ENCODE results near the gene CDK18. TPM values are rescaled to one million over a fixed set of nuclear protein-coding genes. Genes with fewer than 3 reads are reported as not detected.
"Not testable (repeated sequence)": the region's sequence is repeated elsewhere in the genome, so short reads cannot be mapped to it uniquely, and the experiment has no call there.

The CDK18 gene
- total and polyA plus RNA-seq, 2 donors from 2014 or later, result 25.7 to 36.3 TPM

DNA sequence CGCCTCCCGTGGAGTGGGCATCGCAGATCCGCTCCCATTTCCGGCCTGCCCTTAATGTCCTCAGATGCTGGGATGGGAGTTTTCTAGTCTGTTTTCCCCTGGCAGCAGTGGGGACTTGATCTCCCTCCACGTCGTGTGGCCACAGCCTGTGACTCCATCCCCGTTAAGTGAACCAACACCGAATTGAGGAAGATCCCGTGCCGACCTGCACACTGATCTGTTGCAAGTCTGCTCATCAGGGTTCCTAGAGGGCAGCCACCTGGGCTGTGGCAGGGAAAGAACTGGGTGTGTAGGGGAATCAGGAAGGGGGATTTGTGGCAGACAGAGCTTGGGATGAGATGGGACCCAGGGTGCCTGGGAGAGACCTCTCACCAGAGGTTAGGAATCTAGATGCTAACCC, 23.3 kb upstream of the CDK18 start:
- no peaks in the 10 kb centered on the region for H3K9me3 ChIP-seq (ENCODE audit: control insufficient read depth in 2 of 3, insufficient read depth in 1 of 3, low read length in 3 of 3)
- H3K27ac ChIP-seq (ENCODE audit: low read depth in 2 of 2, low read length in 2 of 2), result no peak overlapping the region
- H3K4me3 ChIP-seq (ENCODE audit: low read length in 3 of 3), result no peak overlapping the region
- no peaks in the 10 kb centered on the region for H3K36me3 ChIP-seq (ENCODE audit: control insufficient read depth in 2 of 3, insufficient read depth in 3 of 3, low read length in 3 of 3)
- H3K9ac ChIP-seq (ENCODE audit: low read length in 3 of 3), result no peak overlapping the region
- peaks cover 0 to 3% (median 0%) of the 10 kb centered on the region in 3 donors for H3K4me1 ChIP-seq (ENCODE audit: control insufficient read depth in 2 of 3, insufficient read depth in 2 of 3, low read depth in 1 of 3, low read length in 3 of 3)
- FAIRE-seq (no peak), DNase-seq (no peak)
- intact Hi-C loops (cut with DNase I), result loop anchor here (10.0 kb wide), 1 partner anchor 46 kb away; no protein-coding TSS in a partner anchor
- H3K27me3 ChIP-seq (ENCODE audit: control insufficient read depth, insufficient read depth, low read length), result no peaks in the 10 kb centered on the region
- TF ChIP-seq CTCF (IDR thresholded peaks at IDR 0.05; ENCODE audit: borderline replicate concordance, extremely low read depth, insufficient read depth), result no peak

DNA sequence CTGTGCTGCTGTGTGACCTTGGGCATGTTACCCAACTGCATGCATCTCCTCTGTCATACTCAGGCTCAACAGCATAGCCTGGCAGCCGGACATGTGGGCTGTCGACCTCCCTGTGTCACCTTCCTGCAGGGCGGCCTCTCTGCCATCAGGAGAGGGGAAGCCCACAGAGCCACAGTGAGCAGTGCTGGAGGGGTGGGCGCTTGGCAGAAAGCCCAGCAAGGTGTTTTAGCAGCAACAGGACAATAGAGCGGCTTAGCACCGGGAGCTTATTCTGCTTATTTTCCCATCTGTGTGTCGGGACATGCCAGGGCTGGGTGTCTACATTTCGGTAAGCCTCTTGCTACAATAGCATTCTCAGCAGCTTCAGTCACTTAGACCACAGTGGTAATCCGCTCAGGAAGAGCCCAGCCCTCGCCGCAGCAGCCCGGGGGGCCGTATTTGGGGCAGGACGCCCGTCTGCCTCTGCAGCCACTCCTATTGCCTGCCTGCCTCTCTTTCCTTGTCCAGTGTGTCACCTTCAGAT, 22.8 kb upstream of the CDK18 start:
- no peak for TF ChIP-seq CTCF (IDR thresholded peaks at IDR 0.05; ENCODE audit: borderline replicate concordance, extremely low read depth, insufficient read depth)
- no peak overlapping the region for H3K9ac ChIP-seq (ENCODE audit: low read length in 3 of 3)
- H3K4me1 ChIP-seq (ENCODE audit: control insufficient read depth in 2 of 3, insufficient read depth in 2 of 3, low read depth in 1 of 3, low read length in 3 of 3), result peaks cover 0 to 3% (median 0%) of the 10 kb centered on the region in 3 donors
- H3K27me3 ChIP-seq (ENCODE audit: control insufficient read depth, insufficient read depth, low read length), result no peaks in the 10 kb centered on the region
- H3K9me3 ChIP-seq (ENCODE audit: control insufficient read depth in 2 of 3, insufficient read depth in 1 of 3, low read length in 3 of 3), result no peaks in the 10 kb centered on the region
- H3K27ac ChIP-seq (ENCODE audit: low read depth in 2 of 2, low read length in 2 of 2), result no peak overlapping the region
- DNase-seq (no peak), FAIRE-seq (no peak)
- no peak overlapping the region for H3K4me3 ChIP-seq (ENCODE audit: low read length in 3 of 3)
- intact Hi-C loops (cut with DNase I), result loop anchor here (10.0 kb wide), 1 partner anchor 47 kb away; no protein-coding TSS in a partner anchor
- no peaks in the 10 kb centered on the region for H3K36me3 ChIP-seq (ENCODE audit: control insufficient read depth in 2 of 3, insufficient read depth in 3 of 3, low read length in 3 of 3)

DNA sequence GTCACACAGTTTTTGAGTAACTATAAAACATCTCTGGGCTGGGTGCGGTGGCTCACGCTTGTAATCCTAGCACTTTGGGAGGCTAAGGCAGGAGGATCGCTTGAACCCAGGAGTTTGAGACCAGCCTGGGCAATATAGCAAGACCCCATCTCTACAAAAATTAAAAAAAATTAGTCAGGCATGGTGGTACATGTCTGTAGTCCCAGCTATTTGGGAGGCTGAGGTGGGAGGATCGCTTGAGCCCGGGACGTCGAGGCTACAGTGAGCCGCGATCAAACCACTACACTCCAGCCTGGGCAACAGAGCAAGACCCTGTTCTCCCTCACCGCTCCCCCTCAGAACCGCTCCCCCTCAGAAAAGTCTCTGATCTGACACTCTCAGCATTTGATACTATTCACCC, 21.9 kb upstream of the CDK18 start:
- H3K9ac ChIP-seq (ENCODE audit: low read length in 3 of 3); FAIRE-seq; H3K9me3 ChIP-seq (ENCODE audit: control insufficient read depth in 2 of 3, insufficient read depth in 1 of 3, low read length in 3 of 3); H3K36me3 ChIP-seq (ENCODE audit: control insufficient read depth in 2 of 3, insufficient read depth in 3 of 3, low read length in 3 of 3); DNase-seq; H3K4me3 ChIP-seq (ENCODE audit: low read length in 3 of 3); H3K27ac ChIP-seq (ENCODE audit: low read depth in 2 of 2, low read length in 2 of 2); H3K4me1 ChIP-seq (ENCODE audit: control insufficient read depth in 2 of 3, insufficient read depth in 2 of 3, low read depth in 1 of 3, low read length in 3 of 3); H3K27me3 ChIP-seq (ENCODE audit: control insufficient read depth, insufficient read depth, low read length): not testable (repeated sequence)
- intact Hi-C loops (cut with DNase I), result loop anchor here (10.0 kb wide), 1 partner anchor 48 kb away; no protein-coding TSS in a partner anchor

DNA sequence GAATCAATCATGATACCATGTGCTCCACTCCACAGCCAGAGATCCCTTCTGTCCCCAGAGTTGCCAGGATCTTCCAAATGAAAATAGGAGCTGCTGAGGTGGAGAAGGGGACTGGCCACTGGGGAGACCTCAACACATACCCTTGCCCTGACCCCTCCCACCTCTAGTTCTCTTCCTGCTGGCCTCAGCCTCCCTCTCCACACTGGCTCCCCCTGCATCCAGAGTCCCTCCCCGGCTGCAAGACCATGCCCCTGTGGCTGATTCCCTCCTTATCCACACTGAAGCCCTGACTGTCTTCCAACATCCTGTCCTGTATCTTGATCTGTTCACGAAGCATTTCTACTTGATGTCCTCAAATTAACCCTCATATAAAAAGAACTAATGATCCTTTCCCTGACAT, 21.1 kb upstream of the CDK18 start:
- no peaks in the 10 kb centered on the region for H3K27me3 ChIP-seq (ENCODE audit: control insufficient read depth, insufficient read depth, low read length)

More for the DNA sequence above, 21.1 kb upstream of the CDK18 start:
- no peak for DNase-seq
- intact Hi-C loops (cut with DNase I), result loop anchor here (10.0 kb wide), 1 partner anchor 49 kb away; no protein-coding TSS in a partner anchor
- no peak for FAIRE-seq
- no peak overlapping the region for H3K27ac ChIP-seq (ENCODE audit: low read depth in 2 of 2, low read length in 2 of 2)
- no peak overlapping the region for H3K9ac ChIP-seq (ENCODE audit: low read length in 3 of 3)
- no peaks in the 10 kb centered on the region for H3K36me3 ChIP-seq (ENCODE audit: control insufficient read depth in 2 of 3, insufficient read depth in 3 of 3, low read length in 3 of 3)
- H3K4me3 ChIP-seq (ENCODE audit: low read length in 3 of 3), result no peak overlapping the region
- no peaks in the 10 kb centered on the region for H3K9me3 ChIP-seq (ENCODE audit: control insufficient read depth in 2 of 3, insufficient read depth in 1 of 3, low read length in 3 of 3)
- H3K4me1 ChIP-seq (ENCODE audit: control insufficient read depth in 2 of 3, insufficient read depth in 2 of 3, low read depth in 1 of 3, low read length in 3 of 3), result no peaks in the 10 kb centered on the region
- TF ChIP-seq CTCF (IDR thresholded peaks at IDR 0.05; ENCODE audit: borderline replicate concordance, extremely low read depth, insufficient read depth), result no peak
